KMS-11 (cell line): ENCODE results near the gene AZIN2.
"Not testable (repeated sequence)": the region's sequence is repeated elsewhere in the genome, so short reads cannot be mapped to it uniquely, and the experiment has no call there.

Source experiments
- H2AFZ ChIP-seq: fragments of 200-600 bp; sonication (generic); 2 replicates; pipeline ENCODE4 v1.6.1; 2016; ENCODE audit warnings: antibody characterized with exemption, mixed run types, low read depth
- H3K27ac ChIP-seq: fragments of 200-600 bp; sonication (generic); 2 replicates; pipeline ENCODE4 v1.6.1; 2016; ENCODE audit warnings: mild to moderate bottlenecking, mixed run types
- H3K27me3 ChIP-seq: fragments of 200-600 bp; sonication (generic); 2 replicates; pipeline ENCODE4 v1.6.1; 2017; ENCODE audit warnings: mild to moderate bottlenecking, low read depth, mixed run types, moderate library complexity; ENCODE audit not compliant: insufficient read depth
- H3K36me3 ChIP-seq: fragments of 200-600 bp; sonication (generic); 2 replicates; pipeline ENCODE4 v1.6.1; 2017; ENCODE audit warnings: mild to moderate bottlenecking, mixed run types; ENCODE audit not compliant: insufficient read depth
- H3K4me1 ChIP-seq: fragments of 200-600 bp; sonication (generic); 2 replicates; pipeline ENCODE4 v1.6.1; 2016; ENCODE audit warnings: mild to moderate bottlenecking, low read depth, mixed run types; ENCODE audit not compliant: poor library complexity, severe bottlenecking
- H3K4me2 ChIP-seq: fragments of 200-600 bp; sonication (generic); 2 replicates; pipeline ENCODE4 v1.7.0; 2016; ENCODE audit warnings: mild to moderate bottlenecking, mixed run types
- H3K4me3 ChIP-seq: fragments of 200-600 bp; sonication (generic); IDR thresholded peaks from 2 replicates; pipeline ENCODE4 v1.6.1; 2017; ENCODE audit warnings: low read depth, low read length, mixed read lengths; ENCODE audit not compliant: insufficient read depth
- H3K79me2 ChIP-seq: fragments of 200-600 bp; sonication (generic); 2 replicates; pipeline ENCODE4 v1.6.1; 2016; ENCODE audit warnings: low read depth, mixed run types; ENCODE audit not compliant: insufficient read depth
- H3K9ac ChIP-seq: fragments of 200-600 bp; sonication (generic); 2 replicates; pipeline ENCODE4 v1.6.1; 2016; ENCODE audit warnings: mild to moderate bottlenecking, mixed run types
- H4K20me1 ChIP-seq: fragments of 200-600 bp; sonication (generic); 2 replicates; pipeline ENCODE4 v1.6.1; 2016; ENCODE audit warnings: mild to moderate bottlenecking, mixed run types; ENCODE audit not compliant: insufficient read depth
- TF ChIP-seq, protein P1 (sequence below): fragments of 200-600 bp; sonication (generic); conservative IDR thresholded peaks from 2 replicates; pipeline ENCODE4 v1.6.1; 2017; ENCODE audit warnings: low read depth, mild to moderate bottlenecking, antibody characterized with exemption, low read length, moderate library complexity, mixed read lengths

AZIN2 gene

DNA sequence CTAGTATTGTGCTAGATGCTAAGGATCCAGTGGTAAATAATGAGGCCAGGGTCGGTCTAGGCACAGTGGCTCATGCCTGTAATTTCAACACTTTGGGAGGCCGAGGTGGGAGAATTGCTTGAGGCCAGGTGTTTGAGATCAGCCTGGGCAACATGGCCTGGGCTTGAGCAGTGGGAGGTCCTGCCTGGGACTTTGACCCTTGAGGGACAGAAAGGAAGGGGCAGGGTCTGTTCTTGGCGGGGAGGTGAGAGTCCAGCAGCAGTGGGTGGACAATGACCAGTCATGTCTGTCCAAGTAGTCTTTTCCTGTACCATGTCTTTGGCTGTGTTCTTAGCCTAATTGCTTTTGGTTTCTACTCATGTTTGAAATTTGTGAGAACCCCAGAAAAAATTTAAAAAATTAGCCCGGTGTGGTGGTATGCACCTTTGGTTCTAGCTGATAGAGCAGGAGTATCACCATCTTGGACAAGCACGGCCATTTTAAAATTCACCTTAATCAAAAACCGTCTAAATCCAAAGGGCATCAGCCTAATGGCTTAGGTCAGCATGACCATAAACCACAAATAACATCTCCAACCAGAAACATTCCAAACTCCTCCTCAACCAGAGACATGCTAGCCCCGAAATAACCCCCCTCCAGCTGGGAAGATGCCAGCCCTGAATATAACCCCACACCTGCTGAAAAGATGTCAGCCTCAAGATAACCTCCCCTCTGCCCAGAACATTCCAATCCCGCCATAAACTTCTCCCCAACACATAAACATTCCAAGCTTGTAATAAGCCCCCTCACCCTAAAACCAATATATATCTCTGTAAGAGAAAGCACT is 37.5 kb upstream of the AZIN2 start:
- Histone ChIP-seq H3K36me3 (no peaks in the 10 kb centered on the region), H3K9ac (no peak overlapping the region), H4K20me1 (no peaks in the 10 kb centered on the region), H2AFZ (no peak overlapping the region), H3K4me1 (peaks cover 7% of the 10 kb centered on the region), H3K4me3 (no peak overlapping the region), H3K4me2 (no peak overlapping the region), H3K27me3 (no peaks in the 10 kb centered on the region), H3K79me2 (no peaks in the 10 kb centered on the region), H3K27ac (no peak overlapping the region)
- TF ChIP-seq, protein P1, sequence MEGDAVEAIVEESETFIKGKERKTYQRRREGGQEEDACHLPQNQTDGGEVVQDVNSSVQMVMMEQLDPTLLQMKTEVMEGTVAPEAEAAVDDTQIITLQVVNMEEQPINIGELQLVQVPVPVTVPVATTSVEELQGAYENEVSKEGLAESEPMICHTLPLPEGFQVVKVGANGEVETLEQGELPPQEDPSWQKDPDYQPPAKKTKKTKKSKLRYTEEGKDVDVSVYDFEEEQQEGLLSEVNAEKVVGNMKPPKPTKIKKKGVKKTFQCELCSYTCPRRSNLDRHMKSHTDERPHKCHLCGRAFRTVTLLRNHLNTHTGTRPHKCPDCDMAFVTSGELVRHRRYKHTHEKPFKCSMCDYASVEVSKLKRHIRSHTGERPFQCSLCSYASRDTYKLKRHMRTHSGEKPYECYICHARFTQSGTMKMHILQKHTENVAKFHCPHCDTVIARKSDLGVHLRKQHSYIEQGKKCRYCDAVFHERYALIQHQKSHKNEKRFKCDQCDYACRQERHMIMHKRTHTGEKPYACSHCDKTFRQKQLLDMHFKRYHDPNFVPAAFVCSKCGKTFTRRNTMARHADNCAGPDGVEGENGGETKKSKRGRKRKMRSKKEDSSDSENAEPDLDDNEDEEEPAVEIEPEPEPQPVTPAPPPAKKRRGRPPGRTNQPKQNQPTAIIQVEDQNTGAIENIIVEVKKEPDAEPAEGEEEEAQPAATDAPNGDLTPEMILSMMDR: no peak

DNA sequence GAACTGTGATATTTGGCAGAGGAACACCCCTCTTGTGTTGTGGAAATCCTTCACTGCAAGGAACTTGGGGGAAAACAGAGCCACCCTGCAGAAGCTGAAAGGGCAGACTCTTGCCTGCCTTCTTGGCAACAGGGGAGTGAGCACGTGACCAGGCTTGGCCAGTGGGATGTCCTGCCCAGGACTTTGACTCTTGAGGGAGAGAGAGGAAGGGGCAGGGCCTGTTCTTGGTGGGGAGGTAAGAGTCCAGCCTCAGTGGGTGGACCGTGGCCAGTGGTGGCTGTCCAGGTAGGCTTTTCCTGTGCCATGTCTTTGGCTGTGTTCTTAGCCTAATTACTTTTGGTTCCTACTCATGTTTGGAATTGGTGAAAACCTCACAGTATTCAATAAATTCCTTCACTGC is 35.7 kb upstream of the AZIN2 start:
- H3K27ac ChIP-seq: no peak overlapping the region
- H3K27me3 ChIP-seq: no peaks in the 10 kb centered on the region
- no peaks in the 10 kb centered on the region for H3K36me3 ChIP-seq
- H3K4me1 ChIP-seq: peaks cover 9% of the 10 kb centered on the region
- TF ChIP-seq, protein P1: no peak
- no peak overlapping the region for H3K4me3 ChIP-seq
- no peaks in the 10 kb centered on the region for H4K20me1 ChIP-seq
- H3K9ac ChIP-seq: no peak overlapping the region
- no peak overlapping the region for H2AFZ ChIP-seq
- H3K4me2 ChIP-seq: no peak overlapping the region
- H3K79me2 ChIP-seq: no peaks in the 10 kb centered on the region

DNA sequence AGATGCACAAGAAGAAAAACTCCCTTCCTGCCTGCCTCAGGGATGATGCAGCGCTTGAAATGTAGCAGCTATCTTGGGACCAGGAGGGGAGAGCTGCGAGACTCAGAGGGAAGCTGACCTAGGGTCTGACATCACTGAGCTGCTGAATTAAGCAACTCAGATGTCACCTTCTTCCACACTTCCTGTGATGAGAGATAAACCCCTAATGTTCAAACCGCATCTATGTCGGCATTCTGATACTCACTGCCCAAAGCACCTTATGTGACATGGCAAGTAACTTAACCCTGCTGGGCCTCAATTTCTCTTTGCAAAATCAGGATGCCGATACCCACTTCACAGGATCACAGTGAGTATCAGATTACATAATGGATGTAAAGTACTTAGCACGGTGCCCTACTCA is 35.1 kb upstream of the AZIN2 start:
- Histone ChIP-seq H3K27ac (no peak overlapping the region), H3K79me2 (no peaks in the 10 kb centered on the region), H4K20me1 (no peaks in the 10 kb centered on the region), H3K4me1 (peaks cover 13% of the 10 kb centered on the region), H3K4me2 (no peak overlapping the region), H3K36me3 (no peaks in the 10 kb centered on the region), H3K4me3 (no peak overlapping the region), H3K9ac (no peak overlapping the region), H3K27me3 (no peaks in the 10 kb centered on the region), H2AFZ (no peak overlapping the region)
- TF ChIP-seq, protein P1: no peak

DNA sequence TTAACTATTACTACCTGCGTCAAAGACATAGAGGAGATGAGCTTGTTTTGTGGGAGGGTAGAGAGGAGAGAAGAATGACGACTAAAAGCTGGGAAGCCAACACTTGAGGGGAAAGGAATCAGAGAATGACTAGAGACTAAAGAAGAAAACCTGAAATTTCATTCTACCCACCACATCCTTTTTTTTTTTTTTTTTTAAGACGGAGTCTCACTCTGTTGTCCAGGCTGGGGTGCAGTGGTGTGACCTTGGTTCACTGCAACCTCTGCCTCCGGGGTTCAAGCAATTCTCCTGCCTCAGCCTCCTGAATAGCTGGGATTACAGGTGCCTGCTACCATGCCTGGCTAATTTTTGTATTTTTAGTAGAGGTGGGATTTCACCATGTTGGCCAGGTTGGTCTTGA is 34.7 kb upstream of the AZIN2 start:
- not testable (repeated sequence) for H3K36me3 ChIP-seq, H3K79me2 ChIP-seq, H3K27me3 ChIP-seq, H3K4me2 ChIP-seq, H3K27ac ChIP-seq, H3K9ac ChIP-seq, H3K4me3 ChIP-seq, H2AFZ ChIP-seq, H4K20me1 ChIP-seq
- H3K4me1 ChIP-seq: peaks cover 13% of the 10 kb centered on the region

DNA sequence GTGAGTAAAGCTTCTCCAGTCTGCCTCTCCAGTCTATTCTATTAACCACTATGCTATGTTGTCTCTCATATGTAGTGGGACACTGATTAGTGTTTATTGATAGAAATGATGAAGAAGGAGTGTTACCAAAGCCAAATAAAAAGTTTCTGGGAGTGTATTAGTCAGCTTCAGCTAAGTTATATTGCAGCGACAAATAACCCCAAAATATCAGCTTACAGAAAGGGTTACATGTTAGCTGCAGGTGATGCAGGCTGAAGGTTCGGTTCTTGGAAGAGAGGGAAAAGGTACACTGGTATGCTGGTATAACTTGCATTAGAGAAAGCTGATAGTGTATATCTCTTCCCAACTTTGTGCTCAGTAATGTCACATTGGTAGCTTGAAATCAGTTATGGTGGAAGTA is 33.7 kb upstream of the AZIN2 start:
- TF ChIP-seq, protein P1: no peak
- Histone ChIP-seq H3K36me3 (no peaks in the 10 kb centered on the region), H3K79me2 (no peaks in the 10 kb centered on the region), H3K4me3 (no peak overlapping the region), H3K4me2 (no peak overlapping the region), H3K27me3 (no peaks in the 10 kb centered on the region), H4K20me1 (no peaks in the 10 kb centered on the region), H3K4me1 (peaks cover 13% of the 10 kb centered on the region), H2AFZ (no peak overlapping the region), H3K27ac (no peak overlapping the region), H3K9ac (no peak overlapping the region)
